Measurements from ENCODE around the gene GLCCI1.

DNA sequence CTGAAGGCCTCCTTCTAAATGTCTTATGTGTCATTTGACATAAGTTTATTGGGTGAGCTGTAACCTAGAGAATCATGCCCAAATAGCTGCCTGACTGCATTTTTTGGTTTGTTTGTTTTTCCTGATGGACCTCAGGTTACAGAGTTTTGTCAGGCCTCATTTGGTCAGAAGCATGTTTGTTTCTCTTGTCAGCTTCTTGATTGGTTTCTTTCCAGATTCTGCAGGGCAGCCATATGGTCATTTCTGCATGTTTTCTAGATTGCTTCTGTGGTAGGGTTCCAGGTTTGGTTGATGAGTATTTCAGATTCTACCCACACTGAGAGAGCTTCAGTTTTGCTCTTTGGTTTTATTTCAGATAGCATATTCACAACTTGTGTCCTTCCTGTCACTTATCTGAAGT is 28.0 kb downstream of the GLCCI1 start:
- TF ChIP-seq, protein P1, sequence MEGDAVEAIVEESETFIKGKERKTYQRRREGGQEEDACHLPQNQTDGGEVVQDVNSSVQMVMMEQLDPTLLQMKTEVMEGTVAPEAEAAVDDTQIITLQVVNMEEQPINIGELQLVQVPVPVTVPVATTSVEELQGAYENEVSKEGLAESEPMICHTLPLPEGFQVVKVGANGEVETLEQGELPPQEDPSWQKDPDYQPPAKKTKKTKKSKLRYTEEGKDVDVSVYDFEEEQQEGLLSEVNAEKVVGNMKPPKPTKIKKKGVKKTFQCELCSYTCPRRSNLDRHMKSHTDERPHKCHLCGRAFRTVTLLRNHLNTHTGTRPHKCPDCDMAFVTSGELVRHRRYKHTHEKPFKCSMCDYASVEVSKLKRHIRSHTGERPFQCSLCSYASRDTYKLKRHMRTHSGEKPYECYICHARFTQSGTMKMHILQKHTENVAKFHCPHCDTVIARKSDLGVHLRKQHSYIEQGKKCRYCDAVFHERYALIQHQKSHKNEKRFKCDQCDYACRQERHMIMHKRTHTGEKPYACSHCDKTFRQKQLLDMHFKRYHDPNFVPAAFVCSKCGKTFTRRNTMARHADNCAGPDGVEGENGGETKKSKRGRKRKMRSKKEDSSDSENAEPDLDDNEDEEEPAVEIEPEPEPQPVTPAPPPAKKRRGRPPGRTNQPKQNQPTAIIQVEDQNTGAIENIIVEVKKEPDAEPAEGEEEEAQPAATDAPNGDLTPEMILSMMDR (IDR thresholded peaks at IDR 0.05) = no peak
- TF ChIP-seq POLR2A (IDR thresholded peaks at IDR 0.05) (no peak), EP300 (IDR thresholded peaks at IDR 0.05) (no peak)

All from tibial nerve (tissue), 4 donors.